Neural crest cell (in vitro differentiated cells): ENCODE results near the gene THRSP. TPM values are rescaled to one million over a fixed set of nuclear protein-coding genes. Genes with fewer than 3 reads are reported as not detected.

Source experiments
- DNase-seq: peaks from one replicate; pipeline ENCODE4 v3.0.0; 2021; ENCODE audit warnings: low read depth, mixed read lengths, low spot score
- H3K27ac Mint-ChIP-seq: one replicate; pipeline ENCODE4 v1.8.0; 2021; ENCODE audit warnings: mild to moderate bottlenecking, mixed read lengths; ENCODE audit not compliant: unreplicated experiment
- H3K27me3 Mint-ChIP-seq: 2 replicates; pipeline ENCODE4 v1.8.0; 2021; ENCODE audit warnings: low read depth, mild to moderate bottlenecking, mixed read lengths
- H3K36me3 Mint-ChIP-seq: 2 replicates; pipeline ENCODE4 v1.8.0; 2021; ENCODE audit warnings: low read depth, mild to moderate bottlenecking, mixed read lengths
- H3K4me1 Mint-ChIP-seq: 2 replicates; pipeline ENCODE4 v1.8.0; 2021; ENCODE audit warnings: mixed read lengths
- H3K4me3 Mint-ChIP-seq: one replicate; pipeline ENCODE4 v1.8.0; 2021; ENCODE audit warnings: mild to moderate bottlenecking, mixed read lengths
- H3K9me3 Mint-ChIP-seq: 2 replicates; pipeline ENCODE4 v1.8.0; 2021; ENCODE audit warnings: mixed read lengths
- CTCF ChIP-seq: fragments of 200-600 bp; sonication (generic); conservative IDR thresholded peaks from 2 replicates; pipeline ENCODE4 v1.5.0; 2021; ENCODE audit warnings: antibody characterized with exemption, mild to moderate bottlenecking
- total RNA-seq: library from RNA; stranded (reverse); gene quantifications from 2 replicates; pipeline ENCODE4 v1.2.1, GENCODE V29; 2021

Gene THRSP
- total RNA-seq, 1 donor from 2014 or later, result not detected

- H3K27ac Mint-ChIP-seq, result peak overlapping the region; percentile 99
- H3K9me3 Mint-ChIP-seq, result no peaks in the 10 kb centered on the region
- H3K4me3 Mint-ChIP-seq, result peak overlapping the region; percentile 95
- no peak for DNase-seq
- H3K4me1 Mint-ChIP-seq, result peaks cover 42% of the 10 kb centered on the region
- TF ChIP-seq CTCF, result no peak
- H3K27me3 Mint-ChIP-seq, result peaks cover 2% of the 10 kb centered on the region
- H3K36me3 Mint-ChIP-seq, result peaks cover 7% of the 10 kb centered on the region
Observed at GRCh38 chr11:78078218-78079167, 14.8 kb downstream of the THRSP start.

GRCh38 chr11:78079232-78080083 lies 15.8 kb downstream of the THRSP start, which contains the start of gene NDUFC2:
NDUFC2 (minus strand) TSS chr11:78079862; CDS start chr11:78079744, 118 bp downstream.
- DNase-seq, result peak; percentile 69
- Mint-ChIP-seq H3K4me3 (peak within 1 kb of the TSS; percentile 95), H3K4me1 (peaks cover 42% of the 10 kb centered on the region), H3K27ac (peak within 1 kb of the TSS; percentile 99), H3K9me3 (no peaks in the 10 kb centered on the region), H3K27me3 (peaks cover 2% of the 10 kb centered on the region), H3K36me3 (peaks cover 7% of the 10 kb centered on the region)
- TF ChIP-seq CTCF, result no peak

- Mint-ChIP-seq H3K36me3 (peaks cover 4% of the 10 kb centered on the region), H3K27me3 (peaks cover 2% of the 10 kb centered on the region), H3K4me1 (peaks cover 35% of the 10 kb centered on the region), H3K9me3 (no peaks in the 10 kb centered on the region), H3K4me3 (peak overlapping the region; percentile 95), H3K27ac (peak overlapping the region; percentile 99)
- DNase-seq, result no peak
- no peak for TF ChIP-seq CTCF
Observed at GRCh38 chr11:78080084-78080817, 16.6 kb downstream of the THRSP start.

- Mint-ChIP-seq H3K27ac (no peak overlapping the region), H3K4me3 (peak overlapping the region; percentile 95)
Observed at GRCh38 chr11:78080818-78081495, 17.3 kb downstream of the THRSP start.

More at GRCh38 chr11:78080818-78081495, 17.3 kb downstream of the THRSP start:
- H3K4me1 Mint-ChIP-seq, result peaks cover 31% of the 10 kb centered on the region
- no peak for DNase-seq
- H3K27me3 Mint-ChIP-seq, result peaks cover 2% of the 10 kb centered on the region
- H3K36me3 Mint-ChIP-seq, result peaks cover 4% of the 10 kb centered on the region
- no peak for TF ChIP-seq CTCF
- no peaks in the 10 kb centered on the region for H3K9me3 Mint-ChIP-seq
